Testis (tissue), 3 donors: ENCODE results near the gene CD151. TPM values are rescaled to one million over a fixed set of nuclear protein-coding genes. Genes with fewer than 3 reads are reported as not detected.
A peak's percentile ranks its signal among the peaks of the same experiment; 100 is the strongest.

Experiments
- DNase-seq: peaks from one replicate; pipeline ENCODE4 v3.0.0-alpha.2; 2019
- H3K27ac ChIP-seq, 2 donors: fragments of 200-600 bp; sonication (generic); one replicate each; pipeline ENCODE4 v1.5.1; 2019
- H3K27me3 ChIP-seq: fragments of 200-600 bp; sonication (generic); one replicate; pipeline ENCODE4 v1.5.1; 2019
- H3K36me3 ChIP-seq: fragments of 200-600 bp; sonication (generic); one replicate; pipeline ENCODE4 v1.5.1; 2017; ENCODE audit warnings: low read depth; ENCODE audit errors: missing control alignments
- H3K4me1 ChIP-seq: fragments of 200-600 bp; sonication (generic); one replicate; pipeline ENCODE4 v1.5.1; 2019
- H3K4me3 ChIP-seq, 2 donors: fragments of 200-600 bp; sonication (generic); one replicate each; pipeline ENCODE4 v1.5.1; 2017 to 2019
- H3K9me3 ChIP-seq: fragments of 200-600 bp; sonication (generic); one replicate; pipeline ENCODE4 v1.5.1; 2017
- CTCF ChIP-seq, 3 experiments: fragments of 450-650 bp in 2 of 3; fragments of 200-600 bp in 1 of 3; sonication (generic) in 1 of 3; IDR thresholded peaks; one replicate each; pipeline ENCODE4 v1.5.1; 2016 to 2019; ENCODE audit warnings: antibody characterized with exemption in 3 of 3, mild to moderate bottlenecking in 2 of 3, moderate library complexity in 1 of 3
- POLR2A ChIP-seq: fragments of 450-650 bp; IDR thresholded peaks from one replicate; pipeline ENCODE4 v1.6.1; 2017; ENCODE audit warnings: antibody characterized with exemption, mild to moderate bottlenecking, moderate library complexity
- WGBS, 2 donors: methylation state at CpG; one replicate each; pipeline ENCODE4 v1.1.5; 2018; 5-methylcytosine and 5-hydroxymethylcytosine counted together
- intact Hi-C: fragments of 100-400 bp; cut with DNase I; formaldehyde crosslinking; loops from one replicate; pipeline ENCODE4 v1.15.1; 2023; ENCODE audit warnings: low total_unique reads
- polyA plus RNA-seq: library from polyadenylated mRNA; stranded (reverse); fragments of 350-450 nt; fragmentation: Illumina TruSeq; extraction: RNeasy Lipid Tissue Mini Kit (QIAGEN cat#74804); gene quantifications from one replicate; pipeline ENCODE4 v1.2.3, GENCODE V29; 2014; ENCODE audit warnings: low read depth, low replicate concordance; ENCODE audit not compliant: insufficient read depth
- total RNA-seq, 2 donors: library from RNA; depleted of rRNA; stranded (reverse); fragments of >200 nt; gene quantifications; one replicate each; pipeline ENCODE4 v1.2.3, GENCODE V29; 2016

The CD151 gene
- total and polyA plus RNA-seq, 3 donors from 2014 or later = 108 to 201 (median 195) TPM

GRCh38 chr11:813456-814096 is 19.2 kb upstream of the CD151 start:
- 67 to 68% methylated on average over 9 of the region's 9 CpGs for WGBS, 2 donors

DNA sequence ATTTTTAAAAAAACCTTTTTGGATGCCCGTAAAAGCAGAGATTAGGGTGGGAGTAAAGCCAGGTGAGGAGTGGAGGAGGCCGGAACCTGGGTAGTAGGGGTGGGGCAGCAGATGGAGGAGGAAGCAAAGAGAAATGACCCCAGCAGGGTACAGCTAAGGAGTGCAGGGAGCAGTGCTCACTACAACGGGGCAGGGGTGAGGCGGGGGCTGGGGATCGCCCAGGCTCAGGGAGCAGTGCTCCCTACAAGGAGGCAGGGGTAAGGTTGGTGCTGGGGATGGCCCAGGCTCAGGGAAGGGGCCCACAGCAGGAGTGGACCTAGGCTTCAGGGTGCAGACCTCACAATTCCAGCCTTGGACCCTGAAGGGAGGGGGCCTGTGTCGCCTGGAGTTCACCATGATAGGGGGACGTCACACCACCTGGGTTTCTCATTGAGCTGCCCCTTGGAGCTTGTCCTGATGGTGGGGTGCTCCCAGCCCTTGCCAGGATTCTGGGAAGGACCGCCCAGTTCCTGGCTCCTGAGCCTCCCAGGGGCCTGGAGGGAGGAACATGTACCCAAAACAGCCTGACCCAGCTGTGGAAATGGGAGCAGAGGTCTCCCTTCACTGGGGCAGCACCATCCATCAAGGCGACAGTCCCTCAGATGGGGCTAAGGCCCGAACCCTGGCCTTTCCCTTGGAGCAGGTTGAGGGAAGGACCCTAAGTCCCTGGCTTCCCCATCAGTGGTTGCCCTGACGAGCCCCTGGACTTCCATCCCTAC is 16.9 kb upstream of the CD151 start:
- DNase-seq = no peak
- Histone ChIP-seq H3K4me3 (no peak overlapping the region), H3K4me1 (peaks cover 17% of the 10 kb centered on the region), H3K36me3 (no peaks in the 10 kb centered on the region), H3K9me3 (no peaks in the 10 kb centered on the region), H3K27me3 (no peaks in the 10 kb centered on the region), H3K27ac (no peak overlapping the region)
- no peak for TF ChIP-seq CTCF (IDR thresholded peaks at IDR 0.05)
- TF ChIP-seq POLR2A = no peak
- 79 to 84% methylated on average over 8 to 11 of the region's 11 CpGs for WGBS, 2 donors
- intact Hi-C loops = no loop called here

More at GRCh38 chr11:813456-814096, 19.2 kb upstream of the CD151 start:
- H3K9me3 ChIP-seq = no peaks in the 10 kb centered on the region
- no peaks in the 10 kb centered on the region for H3K27me3 ChIP-seq
- no peak overlapping the region for H3K4me3 ChIP-seq
- H3K36me3 ChIP-seq = no peaks in the 10 kb centered on the region
- H3K27ac ChIP-seq = no peak overlapping the region
- peaks cover 14% of the 10 kb centered on the region for H3K4me1 ChIP-seq
- TF ChIP-seq CTCF (IDR thresholded peaks at IDR 0.05) (no peak), POLR2A (no peak)
- intact Hi-C loops = no loop called here
- DNase-seq = no peak

DNA sequence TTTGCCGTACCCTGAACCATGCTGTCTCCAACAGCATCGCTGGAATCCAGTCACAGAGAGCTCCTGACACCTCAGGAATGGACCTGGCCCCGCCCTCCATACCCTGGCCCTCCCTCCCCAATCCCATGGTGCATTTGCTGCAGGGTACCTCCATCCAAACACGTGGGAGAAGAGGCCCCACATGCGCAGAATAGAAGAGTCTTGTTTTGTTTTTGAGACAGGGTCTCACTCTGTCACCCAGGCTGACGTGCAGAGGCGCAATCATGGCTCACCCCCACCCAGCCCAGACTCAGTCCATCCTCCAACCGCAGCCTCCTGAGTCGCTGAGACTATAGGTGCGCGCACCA is 16.3 kb upstream of the CD151 start:
- Histone ChIP-seq H3K27me3 (no peaks in the 10 kb centered on the region), H3K27ac (no peak overlapping the region), H3K4me3 (no peak overlapping the region), H3K9me3 (no peaks in the 10 kb centered on the region), H3K36me3 (no peaks in the 10 kb centered on the region), H3K4me1 (peaks cover 18% of the 10 kb centered on the region)
- 77 to 81% methylated on average over 11 of the region's 11 CpGs for WGBS, 2 donors
- no peak for TF ChIP-seq POLR2A
- no peak for TF ChIP-seq CTCF (IDR thresholded peaks at IDR 0.05)
- intact Hi-C loops = no loop called here
- DNase-seq = no peak

- intact Hi-C loops = no loop called here
- no peaks in the 10 kb centered on the region for H3K36me3 ChIP-seq
- H3K27me3 ChIP-seq = no peaks in the 10 kb centered on the region
- DNase-seq = no peak
- H3K4me3 ChIP-seq = peak within 1 kb of the TSS; percentile 97 to 98
- no peaks in the 10 kb centered on the region for H3K9me3 ChIP-seq
- TF ChIP-seq CTCF (IDR thresholded peaks at IDR 0.05) (no peak), POLR2A (no peak)
- H3K4me1 ChIP-seq = peaks cover 24% of the 10 kb centered on the region
- 10 to 21% methylated on average over 7 to 19 of the region's 20 CpGs for WGBS, 2 donors
- H3K27ac ChIP-seq = peak within 1 kb of the TSS; percentile 92 to 94
Observed at GRCh38 chr11:818396-819128, 14.2 kb upstream of the CD151 start, which contains the start of gene PNPLA2. Gene PNPLA2 (plus strand): TSS chr11:818914. CDS start chr11:819719, 805 bp downstream.
